ENCODE data around the gene KCNJ1.

GRCh38 chr11:128886406-128887124 is 19.5 kb upstream of the KCNJ1 start:
- peak in 1 of 2 donors; percentile 41 for TF ChIP-seq CTCF (conservative IDR thresholded peaks at IDR 0.05 in 1 of 2, IDR thresholded peaks at IDR 0.05 in 1 of 2; ENCODE audit: low read depth in 1 of 2, low read length in 2 of 2)
- TF ChIP-seq EZH2 (IDR thresholded peaks at IDR 0.05; ENCODE audit: low read length, missing control alignments): no peak
